Right lobe of liver (tissue), 6 donors: ENCODE data around the gene SLC6A3. TPM values are rescaled to one million over a fixed set of nuclear protein-coding genes. Genes with fewer than 3 reads are reported as not detected.

ENCODE experiments used
- ATAC-seq, 4 donors: fragments of 200-7000 bp; cut with Tn5 transposase; one replicate each; pipeline ENCODE4 v1.9.1; 2020; ENCODE audit warnings: mild to moderate bottlenecking in 4 of 4, moderate library complexity in 4 of 4
- DNase-seq, 3 donors: peaks; one replicate each; pipeline ENCODE4 v3.0.0-alpha.2; 2020
- H3K27ac ChIP-seq, 3 donors: fragments of 200-600 bp; one replicate each; pipeline ENCODE4 v1.8.0; 2022
- H3K27me3 ChIP-seq, 2 donors: fragments of 200-600 bp; one replicate each; pipeline ENCODE4 v1.8.0; 2022
- H3K36me3 ChIP-seq, 4 donors: fragments of 200-600 bp; sonication (generic) in 1 of 4; one replicate each; pipeline versions ENCODE4 v1.5.1 to v1.8.0; 2017 to 2022; ENCODE audit warnings: control low read depth in 1 of 4
- H3K4me1 ChIP-seq, 4 donors: fragments of 200-600 bp; sonication (generic) in 1 of 4; one replicate each; pipeline versions ENCODE4 v1.5.1 to v1.8.0; 2017 to 2022; ENCODE audit warnings: control low read depth in 1 of 4
- H3K4me3 ChIP-seq, 3 donors: fragments of 200-600 bp; one replicate each; pipeline ENCODE4 v1.8.0; 2022
- H3K9me3 ChIP-seq, 4 donors: fragments of 200-600 bp; sonication (generic) in 1 of 4; one replicate each; pipeline versions ENCODE4 v1.5.1 to v1.8.0; 2017 to 2022; ENCODE audit warnings: control low read depth in 1 of 4
- CTCF ChIP-seq, 4 donors: fragments of 200-600 bp in 3 of 4; fragments of 450-650 bp in 1 of 4; IDR thresholded peaks; one replicate each; pipeline versions ENCODE4 v1.5.1 to v1.8.0; 2016 to 2022; ENCODE audit warnings: antibody characterized with exemption in 4 of 4, mild to moderate bottlenecking in 2 of 4
- POLR2A ChIP-seq: fragments of 450-650 bp; IDR thresholded peaks from one replicate; pipeline ENCODE4 v1.6.1; 2017; ENCODE audit warnings: antibody characterized with exemption, mild to moderate bottlenecking
- WGBS: methylation state at CpG from one replicate; pipeline ENCODE4 v1.1.6; 2018; ENCODE audit warnings: low coverage, low lambda C conversion rate; ENCODE audit not compliant: insufficient coverage; ENCODE audit errors: missing lambda C conversion rate; 5-methylcytosine and 5-hydroxymethylcytosine counted together
- intact Hi-C, 2 donors: fragments of 100-400 bp; cut with DNase I; formaldehyde crosslinking; loops; one replicate each; pipeline versions ENCODE4 v1.11.2 to v1.14.1; 2022
- total RNA-seq, 6 experiments: library from RNA; depleted of rRNA in 2 of 6; stranded (reverse); fragments of >200 nt in 2 of 6; fragmentation: NEBNext Ultra II Directional in 3 of 6; extraction: Animal tissue kit (Norgen Biotek cat#: 25700) in 3 of 6; gene quantifications; one replicate each; pipeline versions ENCODE4 v1.1.0 to v1.2.4, GENCODE V29; 2016 to 2023
- donor health status: DM: no; HTN: yes; CAD: no.
- donor health status: DM: no; HTN: no; CAD: no.
- donor health status: DM: no; HTN: no; CAD: no.
- donor health status: DM: no; HTN: yes; CAD: no.
- donor health status: DM: no; HTN: yes; CAD: no.

The SLC6A3 gene
- total RNA-seq, 6 experiments from 2014 or later = not detected

- TF ChIP-seq CTCF (IDR thresholded peaks at IDR 0.05) = no peak
- TF ChIP-seq POLR2A = no peak
- H3K4me1 ChIP-seq = peaks cover 0 to 19% (median 4%) of the 10 kb centered on the region in 4 donors
- H3K27ac ChIP-seq = no peak overlapping the region
- H3K27me3 ChIP-seq = no peaks in the 10 kb centered on the region
- no peak for DNase-seq
- intact Hi-C loops = no loop called here
- no peak for ATAC-seq
- peaks cover 0 to 11% (median 9%) of the 10 kb centered on the region in 4 donors for H3K36me3 ChIP-seq
- no peaks in the 10 kb centered on the region for H3K9me3 ChIP-seq
- WGBS = 72% methylated on average over 10 of the region's 27 CpGs
- H3K4me3 ChIP-seq = peak overlapping the region; percentile 96 to 99 (median 97)
These were observed 99.2 kb downstream of the SLC6A3 start for GRCh38 chr5:1345876-1346626.

GRCh38 chr5:1344975-1345838, 100.0 kb downstream of the SLC6A3 start, which contains the start of gene CLPTM1L:
Gene CLPTM1L (minus strand): TSS chr5:1345099. CDS start chr5:1344841, 258 bp downstream.
- H3K4me1 ChIP-seq = peaks cover 0 to 22% (median 8%) of the 10 kb centered on the region in 4 donors
- peak within 1 kb of the TSS; percentile 96 to 99 (median 97) for H3K4me3 ChIP-seq
- TF ChIP-seq CTCF (IDR thresholded peaks at IDR 0.05) (peak in 2 of 4 donors; percentile 19 to 31), POLR2A (peak; percentile 82)
- H3K36me3 ChIP-seq = peaks cover 0 to 18% (median 14%) of the 10 kb centered on the region in 4 donors
- no peaks in the 10 kb centered on the region for H3K27me3 ChIP-seq
- ATAC-seq (peak; percentile 86 to 94 (median 90)), DNase-seq (peak; percentile 86 to 89 (median 88))
- intact Hi-C loops = no loop called here
- WGBS = under 1% methylated on average over 15 of the region's 87 CpGs
- H3K27ac ChIP-seq = peak within 1 kb of the TSS; percentile 73 to 83 (median 82)
- H3K9me3 ChIP-seq = no peaks in the 10 kb centered on the region

- peak overlapping the region; percentile 87 to 97 (median 90) for H3K4me3 ChIP-seq
- H3K9me3 ChIP-seq = no peaks in the 10 kb centered on the region
- TF ChIP-seq POLR2A (no peak), CTCF (IDR thresholded peaks at IDR 0.05) (no peak)
- intact Hi-C loops = no loop called here
- peak overlapping the region in 2 of 3 donors; percentile 43 to 83 for H3K27ac ChIP-seq
- ATAC-seq (peak in 1 of 4 donors; percentile 11), DNase-seq (no peak)
- 14% methylated on average over 15 of the region's 61 CpGs for WGBS
- H3K36me3 ChIP-seq = peaks cover 0 to 22% (median 16%) of the 10 kb centered on the region in 4 donors
- H3K27me3 ChIP-seq = no peaks in the 10 kb centered on the region
- peaks cover 0 to 27% (median 10%) of the 10 kb centered on the region in 4 donors for H3K4me1 ChIP-seq
These were observed 101.0 kb downstream of the SLC6A3 start for GRCh38 chr5:1343931-1344901.

- no peak for DNase-seq
- no peak overlapping the region for H3K27ac ChIP-seq
- no peaks in the 10 kb centered on the region for H3K27me3 ChIP-seq
- H3K4me3 ChIP-seq = peak overlapping the region in 2 of 3 donors; percentile 87 to 90
- H3K36me3 ChIP-seq = peaks cover 0 to 26% (median 18%) of the 10 kb centered on the region in 4 donors
- TF ChIP-seq POLR2A (no peak), CTCF (IDR thresholded peaks at IDR 0.05) (no peak)
- ATAC-seq = no peak
- H3K4me1 ChIP-seq = peaks cover 0 to 33% (median 13%) of the 10 kb centered on the region in 4 donors
- 60% methylated on average over 8 of the region's 9 CpGs for WGBS
- H3K9me3 ChIP-seq = no peaks in the 10 kb centered on the region
- intact Hi-C loops = no loop called here
These were observed 101.9 kb downstream of the SLC6A3 start for GRCh38 chr5:1343315-1343751.
